Measurements from ENCODE around the gene GUCY1B1.

GRCh38 chr4:155785828-155786227 lies 27.0 kb downstream of the GUCY1B1 start:
- no peak for TF ChIP-seq POLR2AphosphoS5 (IDR thresholded peaks at IDR 0.05)
- TF ChIP-seq POLR2A (IDR thresholded peaks at IDR 0.05), result no peak
- no peak for TF ChIP-seq CTCF (IDR thresholded peaks at IDR 0.05)
